ENCODE results near the gene UROS.

GRCh38 chr10:125848371-125848770 lies 25.3 kb upstream of the UROS start:
- no peak for TF ChIP-seq ZNF274 (IDR thresholded peaks at IDR 0.05; ENCODE audit: low read depth, low read length)
- no peak for TF ChIP-seq YY1 (IDR thresholded peaks at IDR 0.05; ENCODE audit: insufficient read depth, insufficient read length)

All from NT2/D1 (cell line).